IMR-90 (cell line): ENCODE data around the gene C9orf50. TPM values are rescaled to one million over a fixed set of nuclear protein-coding genes. Genes with fewer than 3 reads are reported as not detected.
A peak's percentile ranks its signal among the peaks of the same experiment; 100 is the strongest.

Experiments used
- ATAC-seq: fragments of 200-7000 bp; cut with Tn5 transposase; 2 replicates; pipeline ENCODE4 v1.9.1; 2020; ENCODE audit warnings: low read depth, mild to moderate bottlenecking, moderate library complexity
- BruUV-seq: library from RNA; stranded (reverse); fragments of 400-500 nt; replicated peaks from 2 replicates; lab custom pipeline; 2021; lab: Mats Ljungman, UMichigan
- CTCF ChIA-PET: fragments of 300-600 bp; formaldehyde crosslinking; extraction: SDS; loops from one replicate; lab custom pipeline; 2021; ENCODE audit warnings: antibody characterized with exemption; lab: Yijun Ruan, JAX
- POLR2A ChIA-PET: fragments of 300-600 bp; sonication (Branson Sonifier 250); formaldehyde crosslinking; loops from one replicate; lab custom pipeline; 2022; ENCODE audit warnings: antibody characterized with exemption; ENCODE audit not compliant: unreplicated experiment; lab: Charles Lee
- DNase-seq: peaks from one replicate; pipeline ENCODE4 v3.0.0; 2013
- H2AFZ ChIP-seq: replicated peaks from 2 replicates; pipeline ENCODE3; 2013; ENCODE audit warnings: low read length, mild to moderate bottlenecking; ENCODE audit not compliant: poor library complexity
- H2AK5ac ChIP-seq: 2 replicates; pipeline ENCODE4 v1.6.1; 2013; ENCODE audit warnings: low read depth, low read length, inconsistent platforms
- H2AK9ac ChIP-seq: replicated peaks from 2 replicates; pipeline ENCODE3; 2013; ENCODE audit warnings: mild to moderate bottlenecking, low read depth, low read length, moderate library complexity; ENCODE audit not compliant: poor library complexity
- H2BK120ac ChIP-seq: 2 replicates; pipeline ENCODE4 v1.6.1; 2013; ENCODE audit warnings: low read depth, low read length, inconsistent platforms
- H2BK15ac ChIP-seq: 3 replicates; pipeline ENCODE4 v1.6.1; 2013; ENCODE audit warnings: low read depth, low read length, inconsistent platforms
- H2BK20ac ChIP-seq: 2 replicates; pipeline ENCODE4 v1.6.1; 2013; ENCODE audit warnings: low read depth, mild to moderate bottlenecking, inconsistent platforms, low read length, moderate library complexity
- H2BK5ac ChIP-seq: 2 replicates; pipeline ENCODE4 v1.6.1; 2013; ENCODE audit warnings: mild to moderate bottlenecking, low read depth, low read length, inconsistent platforms; ENCODE audit not compliant: poor library complexity, severe bottlenecking
- H3K14ac ChIP-seq: replicated peaks from 2 replicates; pipeline ENCODE4 v1.6.1; 2013; ENCODE audit warnings: low read depth, low read length, inconsistent platforms
- H3K18ac ChIP-seq: 2 replicates; pipeline ENCODE4 v1.6.1; 2013; ENCODE audit warnings: low read depth, low read length, control low read depth
- H3K23ac ChIP-seq: 2 replicates; pipeline ENCODE4 v1.6.1; 2013; ENCODE audit warnings: low read depth, low read length, inconsistent platforms
- H3K27ac ChIP-seq: 2 replicates; pipeline ENCODE4 v1.5.1; 2013; ENCODE audit warnings: mild to moderate bottlenecking, control low read depth, low read length; ENCODE audit not compliant: insufficient read depth
- H3K27me3 ChIP-seq: 2 replicates; pipeline ENCODE4 v1.6.1; 2013; ENCODE audit warnings: low read length; ENCODE audit not compliant: control insufficient read depth, insufficient read depth
- H3K36me3 ChIP-seq: 2 replicates; pipeline ENCODE4 v1.6.1; 2013; ENCODE audit warnings: low read length, mixed read lengths; ENCODE audit not compliant: control insufficient read depth, insufficient read depth
- H3K4ac ChIP-seq: 2 replicates; pipeline ENCODE4 v1.6.1; 2013; ENCODE audit warnings: low read depth, low read length, inconsistent platforms
- H3K4me1 ChIP-seq: 2 replicates; pipeline ENCODE4 v1.6.1; 2013; ENCODE audit warnings: low read length, mixed read lengths; ENCODE audit not compliant: control insufficient read depth, insufficient read depth
- H3K4me2 ChIP-seq: 2 replicates; pipeline ENCODE4 v1.6.1; 2013; ENCODE audit warnings: low read depth, mild to moderate bottlenecking, control low read depth, low read length, moderate library complexity
- H3K4me3 ChIP-seq: 2 replicates; pipeline ENCODE4 v1.5.1; 2013; ENCODE audit warnings: low read depth, mild to moderate bottlenecking, control low read depth, low read length, moderate library complexity; ENCODE audit not compliant: insufficient read depth
- H3K56ac ChIP-seq: 2 replicates; pipeline ENCODE4 v1.6.1; 2013; ENCODE audit warnings: low read length, inconsistent platforms; ENCODE audit not compliant: insufficient read depth; ENCODE audit errors: extremely low read depth
- H3K79me1 ChIP-seq, 2 experiments: 2 replicates each; pipeline ENCODE4 v1.6.1; 2013; ENCODE audit warnings: low read length in 2 of 2, inconsistent platforms in 1 of 2, low read depth in 1 of 2
- H3K9ac ChIP-seq: 2 replicates; pipeline ENCODE4 v1.6.1; 2013; ENCODE audit warnings: low read depth, low read length, control low read depth
- H3K9me1 ChIP-seq: 2 replicates; pipeline ENCODE4 v1.6.1; 2013; ENCODE audit warnings: low read length, inconsistent platforms; ENCODE audit not compliant: insufficient read depth
- H3K9me3 ChIP-seq: 2 replicates; pipeline ENCODE4 v1.6.1; 2013; ENCODE audit warnings: low read length; ENCODE audit not compliant: control insufficient read depth, insufficient read depth
- H4K20me1 ChIP-seq: 2 replicates; pipeline ENCODE4 v1.6.1; 2013; ENCODE audit warnings: low read length, inconsistent platforms; ENCODE audit not compliant: insufficient read depth
- H4K5ac ChIP-seq: 2 replicates; pipeline ENCODE4 v1.6.1; 2013; ENCODE audit warnings: mild to moderate bottlenecking, low read depth, low read length, control low read depth
- H4K8ac ChIP-seq, 2 experiments: 2 replicates each; pipeline ENCODE4 v1.6.1; 2013; ENCODE audit warnings: low read depth in 2 of 2, low read length in 2 of 2, control low read depth in 1 of 2, inconsistent platforms in 1 of 2
- H4K91ac ChIP-seq: 2 replicates; pipeline ENCODE4 v1.6.1; 2013; ENCODE audit warnings: low read depth, low read length, inconsistent platforms; ENCODE audit not compliant: insufficient read depth
- BHLHE40 ChIP-seq: fragments of 150-350 bp; IDR thresholded peaks from 2 replicates; pipeline ENCODE4 v1.6.1; 2016; ENCODE audit warnings: mild to moderate bottlenecking, low read depth, low read length
- CEBPB ChIP-seq: IDR thresholded peaks from 2 replicates; pipeline ENCODE4 v1.6.1; 2012; ENCODE audit warnings: low read depth, low read length, improper control_type of control experiment
- CHD1 ChIP-seq: IDR thresholded peaks from 2 replicates; pipeline ENCODE4 v1.6.1; 2012; ENCODE audit warnings: low read depth, low read length, improper control_type of control experiment
- CTCF ChIP-seq: conservative IDR thresholded peaks from 2 replicates; pipeline ENCODE4 v1.5.1; 2012; ENCODE audit warnings: mild to moderate bottlenecking, low read depth, low read length, improper control_type of control experiment
- ELK1 ChIP-seq: fragments of 150-350 bp; IDR thresholded peaks from 2 replicates; pipeline ENCODE4 v1.6.1; 2016; ENCODE audit warnings: low read depth, mild to moderate bottlenecking, low read length, moderate library complexity, borderline replicate concordance
- FOS ChIP-seq: fragments of 150-350 bp; IDR thresholded peaks from 2 replicates; pipeline ENCODE4 v1.6.1; 2016; ENCODE audit warnings: low read depth, low read length
- MAFK ChIP-seq: IDR thresholded peaks from 2 replicates; pipeline ENCODE4 v1.6.1; 2012; ENCODE audit warnings: low read depth, low read length, improper control_type of control experiment
- MAZ ChIP-seq: IDR thresholded peaks from 2 replicates; pipeline ENCODE4 v1.6.1; 2012; ENCODE audit warnings: low read depth, mild to moderate bottlenecking, low read length, improper control_type of control experiment, moderate library complexity, borderline replicate concordance
- MXI1 ChIP-seq: IDR thresholded peaks from 2 replicates; pipeline ENCODE4 v1.6.1; 2012; ENCODE audit warnings: low read depth, mild to moderate bottlenecking, low read length, moderate library complexity, borderline replicate concordance
- NFE2L2 ChIP-seq: fragments of 150-350 bp; IDR thresholded peaks from 2 replicates; pipeline ENCODE4 v1.6.1; 2016; ENCODE audit warnings: low read depth, mild to moderate bottlenecking, low read length
- POLR2A ChIP-seq: IDR thresholded peaks from 2 replicates; pipeline ENCODE4 v1.6.1; 2012; ENCODE audit warnings: mild to moderate bottlenecking, low read depth, low read length
- RAD21 ChIP-seq: IDR thresholded peaks from 2 replicates; pipeline ENCODE4 v1.6.1; 2012; ENCODE audit warnings: low read length, improper control_type of control experiment
- RFX5 ChIP-seq: IDR thresholded peaks from 2 replicates; pipeline ENCODE4 v1.8.0; 2012; ENCODE audit warnings: low read depth, mild to moderate bottlenecking, low read length, moderate library complexity
- SMC3 ChIP-seq: fragments of 150-350 bp; IDR thresholded peaks from 2 replicates; pipeline ENCODE4 v1.6.1; 2016; ENCODE audit warnings: low read depth, mild to moderate bottlenecking, antibody characterized with exemption, low read length, moderate library complexity
- USF2 ChIP-seq: fragments of 150-350 bp; IDR thresholded peaks from 2 replicates; pipeline ENCODE4 v1.6.1; 2017; ENCODE audit warnings: mild to moderate bottlenecking, antibody characterized with exemption, low read length, low read depth
- WGBS, 2 experiments: methylation state at CpG; one replicate each; pipeline versions ENCODE4 v1.1.5 to v1.1.7; 2013; ENCODE audit warnings: missing lambda C conversion rate in 2 of 2; ENCODE audit not compliant: insufficient read length in 1 of 2; ENCODE audit errors: extremely low coverage in 2 of 2; 5-methylcytosine and 5-hydroxymethylcytosine counted together
- dilution Hi-C: fragments of 300-500 bp; cut with HindIII; formaldehyde crosslinking; loops from one replicate; pipeline ENCODE4 v1.14.3; 2018; ENCODE audit warnings: low sequenced_read_pairs; ENCODE audit not compliant: unreplicated experiment
- in situ Hi-C: fragments of 300-500 bp; cut with MboI; formaldehyde crosslinking; loops from 3 replicates; pipeline ENCODE4 v1.14.3; 2019; ENCODE audit warnings: low sequenced_read_pairs, inconsistent platforms, mixed read lengths
- intact Hi-C: fragments of 100-400 bp; cut with micrococcal nuclease; formaldehyde crosslinking; loops from 2 replicates; pipeline ENCODE4 v1.10.0; 2022
- polyA plus RNA-seq, 3 experiments: library from polyadenylated mRNA; depleted of rRNA; stranded (reverse); fragments of >200 nt; gene quantifications; 2 replicates each; pipeline ENCODE4 v1.2.3, GENCODE V29; 2012; ENCODE audit warnings: low replicate concordance in 1 of 3
- total RNA-seq: library from RNA; depleted of rRNA; stranded (reverse); fragments of >200 nt; gene quantifications from 2 replicates; pipeline ENCODE4 v1.2.3, GENCODE V29; 2012

Gene C9orf50
- total and polyA plus RNA-seq, 2 of the 4 experiments (the other 2 are of a cell fraction), result 0.09 TPM; not detected in 1

- Histone ChIP-seq H3K27ac (no peak overlapping the region), H3K4me3 (no peak overlapping the region), H2AK5ac (no peak overlapping the region), H3K9ac (no peak overlapping the region), H3K27me3 (no peaks in the 10 kb centered on the region), H2BK5ac (no peak overlapping the region), H3K23ac (no peak overlapping the region), H4K20me1 (no peaks in the 10 kb centered on the region), H3K4me2 (no peak overlapping the region), H3K9me3 (no peaks in the 10 kb centered on the region), H2BK120ac (no peak overlapping the region; the same call in 1 of the 2 replicates), H2BK15ac (no peak overlapping the region), H3K18ac (no peak overlapping the region), H3K14ac (no peak overlapping the region), H3K4me1 (peaks cover 14% of the 10 kb centered on the region), H4K91ac (no peak overlapping the region), H4K5ac (no peak overlapping the region), H2AK9ac (no peak overlapping the region), H2BK20ac (no peak overlapping the region), H3K4ac (no peak overlapping the region), H3K79me1 (no peaks in the 10 kb centered on the region), H4K8ac (no peak overlapping the region), H2AFZ (peak overlapping the region; percentile 18), H3K36me3 (no peaks in the 10 kb centered on the region), H3K56ac (no peak overlapping the region), H3K9me1 (peaks cover 9% of the 10 kb centered on the region; the same call in 1 of the 2 replicates)
- DNase-seq (peak; percentile 61), ATAC-seq (peak; percentile 12; the same call in 1 of the 2 replicates)
- intact Hi-C loops (no loop called here), in situ Hi-C loops (no loop called here), dilution Hi-C loops (no loop called here)
- no peak for TF ChIP-seq RAD21
- TF ChIP-seq NFE2L2, result no peak
- no peak for TF ChIP-seq POLR2A
- TF ChIP-seq BHLHE40, result no peak
- TF ChIP-seq CTCF, result no peak
- TF ChIP-seq SMC3, result no peak
- TF ChIP-seq ELK1, result no peak
- TF ChIP-seq MXI1, result no peak
- no peak for TF ChIP-seq CEBPB
- no peak for TF ChIP-seq MAFK
- TF ChIP-seq MAZ, result no peak
- no peak for TF ChIP-seq FOS
- no peak for TF ChIP-seq RFX5
- TF ChIP-seq USF2, result no peak
- no peak for TF ChIP-seq CHD1
- CTCF ChIA-PET, result no interaction called here
- POLR2A ChIA-PET, result no interaction called here
- 69% methylated on average over 10 of the region's 23 CpGs; no CpG with 5 or more reads in 1 of the 2 experiments for WGBS, 2 experiments
- no TSS peak for BruUV-seq
Observed at GRCh38 chr9:129587487-129588262, 33.2 kb downstream of the C9orf50 start.
